Activated CD8-positive, alpha-beta memory T cell treated with anti-CD3 and anti-CD28 coated beads, Interleukin-2, amount 10 ng/mL, durations not matched to agents 7 days and 5 days (primary cell): ENCODE results near the gene TSGA10. TPM values are rescaled to one million over a fixed set of nuclear protein-coding genes. Genes with fewer than 3 reads are reported as not detected.
A peak's percentile ranks its signal among the peaks of the same experiment; 100 is the strongest.
"Not testable (repeated sequence)": the region's sequence is repeated elsewhere in the genome, so short reads cannot be mapped to it uniquely, and the experiment has no call there.

ENCODE experiments used
- ATAC-seq: fragments of 150-1000 bp; cut with Tn5 transposase; one replicate; pipeline ENCODE4 v1.10.0; 2021; ENCODE audit warnings: moderate library complexity
- CTCF ChIA-PET: fragments of 350-600 bp; sonication (Branson Sonifier 250); formaldehyde crosslinking; loops from one replicate; lab custom pipeline; 2021; ENCODE audit warnings: antibody characterized with exemption; lab: Charles Lee
- DNase-seq: peaks from one replicate; pipeline ENCODE4 v3.0.0-alpha.2; 2020
- H3K27ac Mint-ChIP-seq: one replicate; pipeline ENCODE4 v1.8.0; 2021; ENCODE audit warnings: mild to moderate bottlenecking, mixed read lengths
- H3K27me3 Mint-ChIP-seq: one replicate; pipeline ENCODE4 v1.8.0; 2021; ENCODE audit warnings: mixed read lengths
- H3K36me3 Mint-ChIP-seq: one replicate; pipeline ENCODE4 v1.8.0; 2021; ENCODE audit warnings: mild to moderate bottlenecking, mixed read lengths
- H3K4me1 Mint-ChIP-seq: one replicate; pipeline ENCODE4 v1.8.0; 2021; ENCODE audit warnings: mixed read lengths
- H3K4me3 Mint-ChIP-seq: one replicate; pipeline ENCODE4 v1.8.0; 2021; ENCODE audit warnings: mild to moderate bottlenecking, moderate library complexity, mixed read lengths
- H3K9me3 Mint-ChIP-seq: one replicate; pipeline ENCODE4 v1.8.0; 2022; ENCODE audit warnings: low read depth, mixed read lengths
- total RNA-seq, 2 experiments: library from RNA; stranded (reverse); gene quantifications; one replicate each; pipeline ENCODE4 v1.2.3, GENCODE V29; 2021

The TSGA10 gene, protein sequence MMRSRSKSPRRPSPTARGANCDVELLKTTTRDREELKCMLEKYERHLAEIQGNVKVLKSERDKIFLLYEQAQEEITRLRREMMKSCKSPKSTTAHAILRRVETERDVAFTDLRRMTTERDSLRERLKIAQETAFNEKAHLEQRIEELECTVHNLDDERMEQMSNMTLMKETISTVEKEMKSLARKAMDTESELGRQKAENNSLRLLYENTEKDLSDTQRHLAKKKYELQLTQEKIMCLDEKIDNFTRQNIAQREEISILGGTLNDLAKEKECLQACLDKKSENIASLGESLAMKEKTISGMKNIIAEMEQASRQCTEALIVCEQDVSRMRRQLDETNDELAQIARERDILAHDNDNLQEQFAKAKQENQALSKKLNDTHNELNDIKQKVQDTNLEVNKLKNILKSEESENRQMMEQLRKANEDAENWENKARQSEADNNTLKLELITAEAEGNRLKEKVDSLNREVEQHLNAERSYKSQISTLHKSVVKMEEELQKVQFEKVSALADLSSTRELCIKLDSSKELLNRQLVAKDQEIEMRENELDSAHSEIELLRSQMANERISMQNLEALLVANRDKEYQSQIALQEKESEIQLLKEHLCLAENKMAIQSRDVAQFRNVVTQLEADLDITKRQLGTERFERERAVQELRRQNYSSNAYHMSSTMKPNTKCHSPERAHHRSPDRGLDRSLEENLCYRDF
- 1 to 10 TPM; 5.0 to 7.2 TPM for total RNA-seq

DNA sequence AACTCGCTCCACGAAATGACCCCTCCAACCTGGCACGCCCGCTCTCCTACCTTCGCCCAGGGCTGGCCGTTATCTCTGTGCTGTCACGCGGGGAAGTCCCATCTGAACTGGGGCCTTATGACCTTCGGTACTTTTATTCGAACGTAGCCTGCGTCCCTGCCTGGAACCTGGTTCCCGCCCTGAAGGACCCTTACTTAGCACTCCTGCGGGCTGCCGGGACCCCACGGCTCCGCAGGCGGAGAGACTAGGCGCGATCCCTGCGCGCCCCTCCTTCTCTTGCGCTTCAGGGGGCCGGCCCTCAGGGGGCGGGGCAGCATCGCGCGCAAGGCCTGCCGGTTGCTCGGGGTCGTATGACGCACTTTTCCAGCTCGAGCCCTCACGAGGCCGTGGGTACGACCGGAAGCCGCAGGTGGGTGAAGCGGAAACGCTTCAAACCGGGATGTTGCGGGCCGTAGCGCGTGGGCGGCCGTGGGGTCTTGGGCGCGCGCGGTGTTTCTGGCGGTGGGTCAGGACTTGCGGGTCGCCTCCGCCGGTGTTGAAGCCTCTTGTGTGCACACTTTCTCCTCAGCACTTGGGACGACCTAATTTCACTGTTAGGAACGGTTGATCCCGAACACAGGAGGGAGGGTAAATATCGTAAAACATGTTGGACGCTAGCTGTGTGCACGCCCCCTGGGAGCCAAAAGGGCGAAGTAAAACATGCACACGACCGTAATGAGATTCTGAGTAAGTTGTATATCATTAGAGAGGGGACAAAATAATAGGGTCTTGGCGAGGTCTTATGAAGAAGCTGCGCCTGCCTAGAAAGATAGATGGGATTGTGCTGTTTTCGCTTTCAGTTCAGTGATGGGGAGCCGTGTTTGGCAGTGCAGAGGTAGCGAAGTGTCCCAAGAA is at the start of gene TSGA10, which contains the start of gene LIPT1:
Gene TSGA10 (minus strand): TSS at position 300 of the 894 bp plus-strand sequence. CDS start 45,503 bp downstream, outside the sequence.
Gene LIPT1 (plus strand): TSS at position 325 of the 894 bp plus-strand sequence. CDS start 6,991 bp downstream, outside the sequence.
- CTCF ChIA-PET: interaction anchor here (1.2 to 5.6 kb wide), 9 partner anchors 14 to 505 kb away, joined by 3 to 27 read pairs (median 3); partner anchors contain the start of genes C2orf15, MITD1, MRPL30 and REV1
- Mint-ChIP-seq H3K36me3 (peaks cover 13% of the 10 kb centered on the region), H3K4me1 (peaks cover 22% of the 10 kb centered on the region), H3K9me3 (no peaks in the 10 kb centered on the region), H3K4me3 (peak within 1 kb of the TSS; percentile 85), H3K27me3 (no peaks in the 10 kb centered on the region), H3K27ac (peak within 1 kb of the TSS; percentile 86)
- ATAC-seq (peak; percentile 98), DNase-seq (peak; percentile 95)

DNA sequence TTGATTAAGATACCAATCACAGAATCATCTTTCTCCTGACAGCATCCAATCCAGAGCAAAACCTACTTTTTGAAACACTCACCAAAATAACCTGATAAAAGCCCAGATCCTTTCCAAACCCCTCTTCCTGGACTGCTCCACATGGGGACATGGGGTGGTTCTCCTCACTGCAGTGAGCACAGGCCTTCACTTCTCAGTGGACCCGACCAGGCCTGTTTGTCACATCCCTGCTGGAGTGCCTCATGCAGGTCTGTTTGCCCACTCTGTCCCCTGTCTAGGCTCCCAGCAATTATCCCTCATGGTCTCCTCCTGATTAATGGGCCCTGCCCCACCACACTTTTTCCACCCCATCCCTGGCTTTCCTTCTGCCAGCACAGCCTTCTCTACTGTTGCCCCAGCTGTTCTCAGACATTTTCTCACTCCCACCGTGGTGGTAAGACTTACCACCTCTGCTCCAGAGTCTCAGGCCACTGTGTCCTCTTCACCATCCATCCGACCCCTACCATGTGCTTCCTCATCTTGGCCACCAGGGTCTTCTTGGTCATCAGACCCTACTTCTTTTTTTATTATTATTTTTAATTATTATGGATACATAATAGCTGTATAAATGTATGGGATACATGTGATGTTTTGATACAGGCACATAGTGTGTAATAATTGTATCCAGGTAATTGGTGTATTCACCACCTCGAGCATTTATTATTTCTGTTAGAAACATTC is 47.4 kb upstream of the TSGA10 start:
- Mint-ChIP-seq H3K27me3 (no peaks in the 10 kb centered on the region), H3K4me3 (no peak overlapping the region), H3K4me1 (no peaks in the 10 kb centered on the region), H3K9me3 (peaks cover 2% of the 10 kb centered on the region), H3K36me3 (peaks cover 22% of the 10 kb centered on the region), H3K27ac (no peak overlapping the region)
- DNase-seq (no peak), ATAC-seq (no peak)
- CTCF ChIA-PET: interaction anchor here (1.6 kb wide), 1 partner anchor 9 kb away, joined by 3 read pairs; no protein-coding TSS in a partner anchor

DNA sequence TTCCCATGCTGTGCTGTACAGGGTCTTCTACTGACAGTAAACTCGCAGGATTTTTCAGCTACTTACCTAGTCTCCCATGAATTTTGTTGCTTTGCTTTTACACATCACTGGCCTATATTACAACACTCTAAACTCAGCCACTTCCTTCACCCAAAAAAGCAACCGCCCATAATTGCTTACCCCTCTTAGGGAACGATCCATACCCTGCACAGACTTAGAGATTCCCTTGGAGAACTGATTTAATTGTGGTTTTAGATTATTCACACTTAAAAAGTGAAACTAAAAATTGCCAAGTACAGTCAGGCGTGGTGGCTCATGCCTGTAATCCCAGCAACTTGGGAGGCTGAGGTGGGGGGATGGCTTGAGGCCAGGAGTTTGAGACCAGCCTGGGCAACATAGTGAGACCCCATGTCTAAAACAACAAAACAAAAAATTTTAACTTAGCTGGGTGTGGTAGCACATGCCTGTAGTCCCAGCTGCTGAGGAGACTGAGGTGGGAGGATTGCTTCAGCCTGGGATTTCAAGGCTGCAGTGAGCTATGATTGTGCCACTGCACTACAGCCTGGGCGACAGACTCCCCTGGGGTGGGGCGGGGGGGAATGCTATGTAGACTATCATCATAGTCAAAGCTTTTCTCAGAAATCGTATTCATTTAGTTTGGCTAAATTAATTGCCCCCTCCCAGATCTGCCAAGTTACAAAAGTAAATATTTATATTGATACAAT is 45.5 kb upstream of the TSGA10 start:
- DNase-seq: no peak
- H3K4me3 Mint-ChIP-seq: no peak overlapping the region
- H3K9me3 Mint-ChIP-seq: peaks cover 2% of the 10 kb centered on the region
- H3K27ac Mint-ChIP-seq: no peak overlapping the region
- H3K27me3 Mint-ChIP-seq: no peaks in the 10 kb centered on the region
- H3K36me3 Mint-ChIP-seq: peaks cover 24% of the 10 kb centered on the region
- ATAC-seq: no peak
- H3K4me1 Mint-ChIP-seq: no peaks in the 10 kb centered on the region
- CTCF ChIA-PET: no interaction called here

DNA sequence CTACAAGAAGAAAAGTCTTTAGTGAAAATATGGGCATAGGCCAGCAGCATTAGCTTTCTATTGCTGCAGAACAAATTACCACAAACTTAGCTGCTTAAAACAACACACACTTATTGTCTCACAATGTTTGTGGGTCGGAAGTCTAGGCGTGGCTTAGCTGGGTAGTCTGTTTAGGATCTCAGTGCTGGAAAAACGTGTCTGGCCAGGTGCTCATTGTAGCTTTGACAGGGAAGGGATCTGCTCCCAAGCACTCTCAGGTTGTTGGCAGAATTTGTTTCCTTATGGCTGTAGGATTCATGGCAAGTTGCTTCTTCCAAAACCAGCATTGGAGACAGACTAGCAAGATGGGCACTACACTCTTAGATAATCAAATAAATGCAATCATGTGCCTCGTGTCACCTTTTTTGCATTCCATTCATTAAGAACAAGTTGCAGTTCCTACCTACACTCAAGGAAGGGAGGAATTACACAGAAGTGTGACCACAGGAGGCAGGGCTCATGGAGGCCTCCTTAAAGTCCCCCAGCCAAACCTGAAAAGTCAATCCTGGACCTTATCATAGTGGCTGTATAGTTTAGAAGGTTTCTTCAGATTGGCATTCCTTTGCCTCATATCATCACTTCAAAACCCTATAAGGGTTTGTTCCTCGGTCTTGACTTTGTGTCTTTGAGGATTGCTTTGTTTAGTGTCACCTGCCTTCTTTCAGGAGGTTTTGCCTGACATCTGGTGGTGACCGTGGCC is 43.5 kb upstream of the TSGA10 start:
- Mint-ChIP-seq H3K9me3 (no peaks in the 10 kb centered on the region), H3K27ac (no peak overlapping the region), H3K27me3 (no peaks in the 10 kb centered on the region), H3K36me3 (peaks cover 25% of the 10 kb centered on the region), H3K4me3 (no peak overlapping the region), H3K4me1 (no peaks in the 10 kb centered on the region)
- CTCF ChIA-PET: interaction anchor here (1.5 kb wide), 1 partner anchor 14 kb away, joined by 5 read pairs; no protein-coding TSS in a partner anchor
- ATAC-seq: no peak
- DNase-seq: no peak

DNA sequence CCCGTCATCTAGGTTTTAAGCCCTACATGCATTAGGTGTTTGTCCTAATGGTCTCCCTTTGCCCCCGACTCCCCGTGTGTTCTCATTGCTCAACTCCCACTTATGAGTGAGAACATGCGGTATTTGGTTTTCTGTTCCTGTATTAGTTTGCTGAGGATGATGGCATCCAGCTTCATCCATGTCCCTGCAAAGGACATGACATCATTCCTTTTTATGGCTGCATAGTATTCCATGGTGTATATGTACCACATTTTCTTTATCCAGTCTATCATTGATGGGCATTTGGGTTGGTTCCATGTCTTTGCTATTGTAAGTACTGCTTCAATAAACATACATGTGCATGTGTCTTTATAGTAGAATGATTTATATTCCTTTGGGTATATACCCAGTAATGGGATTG is 37.6 kb upstream of the TSGA10 start:
- CTCF ChIA-PET: interaction anchor here (1.0 kb wide), 1 partner anchor 11 kb away, joined by 3 read pairs; no protein-coding TSS in a partner anchor
- H3K4me1 Mint-ChIP-seq, H3K4me3 Mint-ChIP-seq, H3K27me3 Mint-ChIP-seq, DNase-seq, H3K27ac Mint-ChIP-seq, H3K9me3 Mint-ChIP-seq, ATAC-seq: not testable (repeated sequence)
- peaks cover 54% of the 10 kb centered on the region for H3K36me3 Mint-ChIP-seq

DNA sequence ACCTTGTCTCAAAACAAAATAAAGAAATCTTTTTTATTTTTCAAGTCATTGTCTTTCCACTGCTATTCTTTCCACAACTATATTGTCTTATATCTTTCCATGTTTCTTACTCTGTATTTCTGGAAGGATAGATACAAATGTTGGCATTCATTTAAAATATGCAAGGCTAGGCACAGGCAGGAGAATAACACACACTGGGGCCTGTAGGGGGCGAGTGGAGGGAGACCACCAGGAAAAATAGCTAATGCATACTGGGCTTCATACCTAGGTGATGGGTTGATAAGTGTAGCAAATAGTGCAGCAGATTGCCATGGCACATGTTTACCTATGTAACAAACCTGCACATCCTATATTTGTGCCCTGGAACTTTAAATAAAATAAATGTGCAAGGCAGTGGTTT is 35.8 kb upstream of the TSGA10 start:
- CTCF ChIA-PET: interaction anchor here (2.0 kb wide), 1 partner anchor 10 kb away, joined by 6 read pairs; the partner anchor contains the start of genes MITD1 and MRPL30
- Mint-ChIP-seq H3K4me3 (no peak overlapping the region), H3K27me3 (no peaks in the 10 kb centered on the region), H3K27ac (no peak overlapping the region), H3K9me3 (no peaks in the 10 kb centered on the region), H3K4me1 (peaks cover 6% of the 10 kb centered on the region), H3K36me3 (peaks cover 50% of the 10 kb centered on the region)
- ATAC-seq (no peak), DNase-seq (no peak)

DNA sequence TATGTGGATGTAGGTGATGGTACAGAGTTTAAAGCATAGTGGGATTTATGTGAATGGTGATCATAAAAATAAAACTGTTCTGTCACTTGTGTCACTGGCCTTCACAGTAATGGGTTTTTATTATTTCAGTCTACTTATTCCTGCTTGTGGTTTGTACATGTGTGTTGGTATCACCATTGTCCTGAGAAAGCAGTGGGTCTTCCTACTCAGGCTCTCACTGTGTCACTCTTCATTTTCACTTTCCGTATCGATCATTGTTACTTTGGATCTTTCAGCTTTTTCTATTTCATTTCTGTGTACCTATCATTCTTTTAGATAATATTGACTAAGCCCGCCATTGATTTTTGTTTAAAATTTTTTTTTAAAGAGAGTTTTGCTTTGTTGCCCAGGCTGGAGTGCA is 33.6 kb upstream of the TSGA10 start:
- no peak overlapping the region for H3K4me3 Mint-ChIP-seq
- H3K36me3 Mint-ChIP-seq: peaks cover 42% of the 10 kb centered on the region
- no peak overlapping the region for H3K27ac Mint-ChIP-seq
- CTCF ChIA-PET: no interaction called here
- H3K4me1 Mint-ChIP-seq: peaks cover 13% of the 10 kb centered on the region
- H3K27me3 Mint-ChIP-seq: no peaks in the 10 kb centered on the region
- no peak for DNase-seq
- no peak for ATAC-seq
- H3K9me3 Mint-ChIP-seq: no peaks in the 10 kb centered on the region

DNA sequence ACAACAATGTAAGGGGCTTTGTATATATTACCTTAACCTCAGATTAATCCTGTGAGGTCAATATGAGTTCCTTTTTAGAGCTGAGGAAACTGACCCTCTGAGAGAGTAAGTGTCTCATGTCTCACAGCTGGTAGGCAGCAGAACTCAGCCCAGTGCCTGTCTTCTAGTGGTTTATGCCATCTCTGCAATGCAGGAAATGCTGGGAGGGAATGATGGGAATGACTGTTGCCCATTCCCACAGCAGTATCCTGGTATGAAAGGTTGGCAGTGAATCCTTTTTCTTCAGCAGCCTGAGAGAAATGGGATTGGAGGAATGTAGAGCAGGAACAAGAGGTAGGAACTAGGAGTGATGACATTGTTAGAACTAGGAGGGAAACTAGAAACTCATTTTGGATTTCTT is 32.3 kb upstream of the TSGA10 start:
- Mint-ChIP-seq H3K9me3 (no peaks in the 10 kb centered on the region), H3K27me3 (no peaks in the 10 kb centered on the region), H3K4me1 (peaks cover 18% of the 10 kb centered on the region), H3K27ac (no peak overlapping the region), H3K36me3 (peaks cover 30% of the 10 kb centered on the region), H3K4me3 (no peak overlapping the region)
- no peak for DNase-seq
- CTCF ChIA-PET: no interaction called here
- ATAC-seq: no peak

DNA sequence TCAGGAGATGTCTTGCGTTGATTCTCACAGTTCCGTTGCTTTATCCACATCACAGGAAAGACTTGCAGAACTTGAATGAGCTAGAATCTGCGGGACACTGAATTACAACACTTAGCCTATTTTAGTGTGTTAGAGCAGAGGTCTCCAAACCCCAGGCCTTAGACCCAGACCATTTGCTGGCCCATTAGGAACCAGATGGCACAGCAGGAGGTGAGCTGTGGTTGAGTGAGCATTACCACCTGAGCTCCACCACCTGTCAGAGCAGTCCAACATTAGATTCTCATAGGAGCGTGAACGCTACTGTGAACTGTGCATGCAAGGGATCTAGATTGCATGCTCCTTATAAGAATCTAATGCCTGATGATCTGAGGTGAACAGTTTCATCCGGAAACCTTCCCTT is 30.1 kb upstream of the TSGA10 start:
- H3K27ac Mint-ChIP-seq: no peak overlapping the region
- DNase-seq: no peak
- ATAC-seq: no peak
- H3K27me3 Mint-ChIP-seq: no peaks in the 10 kb centered on the region
- H3K4me3 Mint-ChIP-seq: no peak overlapping the region
- H3K36me3 Mint-ChIP-seq: peaks cover 18% of the 10 kb centered on the region
- peaks cover 29% of the 10 kb centered on the region for H3K4me1 Mint-ChIP-seq
- no peaks in the 10 kb centered on the region for H3K9me3 Mint-ChIP-seq
- CTCF ChIA-PET: interaction anchor here (0.7 to 1.5 kb wide), 4 partner anchors 11 to 44 kb away, joined by 3 to 5 read pairs (median 4); no protein-coding TSS in a partner anchor

DNA sequence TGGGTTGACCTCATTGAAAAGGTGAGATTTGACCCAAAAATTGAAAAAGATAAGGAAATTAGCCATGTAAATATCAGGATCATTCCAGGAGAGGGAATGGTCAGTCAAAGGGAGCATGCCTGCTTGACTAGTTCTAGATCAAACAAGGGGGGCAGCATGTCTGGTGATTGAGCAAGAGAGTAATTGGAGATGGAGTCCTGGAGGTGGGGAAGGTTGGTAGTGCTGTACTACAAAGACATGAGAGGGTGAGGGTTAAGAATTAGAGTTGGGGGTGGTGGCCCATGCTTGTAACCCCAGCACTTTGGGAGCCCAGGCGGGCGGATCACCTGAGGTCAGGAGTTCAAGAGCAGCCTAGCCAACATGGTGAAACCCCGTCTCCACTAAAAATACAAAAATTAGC is 28.3 kb upstream of the TSGA10 start:
- ATAC-seq (no peak), DNase-seq (no peak)
- peaks cover 43% of the 10 kb centered on the region for H3K4me1 Mint-ChIP-seq
- peak overlapping the region; percentile 13 for H3K4me3 Mint-ChIP-seq
- no peaks in the 10 kb centered on the region for H3K9me3 Mint-ChIP-seq
- H3K27ac Mint-ChIP-seq: no peak overlapping the region
- peaks cover 15% of the 10 kb centered on the region for H3K36me3 Mint-ChIP-seq
- H3K27me3 Mint-ChIP-seq: no peaks in the 10 kb centered on the region
- CTCF ChIA-PET: no interaction called here

DNA sequence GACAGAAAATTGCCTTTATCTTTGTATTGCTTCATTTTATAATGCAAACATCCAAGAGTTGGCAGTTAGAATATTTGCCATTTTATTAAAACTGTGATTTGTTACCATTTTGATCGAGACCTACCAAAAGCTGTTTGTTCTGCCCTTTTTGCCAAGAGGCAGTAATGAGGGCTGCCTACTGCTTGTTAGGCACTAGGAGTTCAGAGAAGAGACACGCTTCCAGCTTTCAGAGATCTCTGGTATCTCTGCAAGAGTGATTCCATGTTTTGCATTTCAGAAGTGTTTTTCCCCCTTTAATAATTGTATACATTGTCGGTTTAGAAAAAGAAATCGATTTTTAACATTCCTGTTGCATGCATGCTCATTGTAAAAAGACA is 26.9 kb upstream of the TSGA10 start:
- peaks cover 15% of the 10 kb centered on the region for H3K36me3 Mint-ChIP-seq
- no peaks in the 10 kb centered on the region for H3K27me3 Mint-ChIP-seq
- peak overlapping the region; percentile 94 for H3K27ac Mint-ChIP-seq
- H3K4me3 Mint-ChIP-seq: peak overlapping the region; percentile 98
- peaks cover 50% of the 10 kb centered on the region for H3K4me1 Mint-ChIP-seq
- ATAC-seq: no peak
- CTCF ChIA-PET: interaction anchor here (0.7 to 2.9 kb wide), 5 partner anchors 9 to 308 kb away, joined by 3 to 20 read pairs (median 6); partner anchors contain the start of genes C2orf15, LIPT1, REV1 and TSGA10
- no peak for DNase-seq
- no peaks in the 10 kb centered on the region for H3K9me3 Mint-ChIP-seq
